K562 (cell line): ENCODE data around the gene USP48. TPM values are rescaled to one million over a fixed set of nuclear protein-coding genes. Genes with fewer than 3 reads are reported as not detected.

Experiments
- BACH1 ChIP-seq: fragments of 200-800 bp; sonication (Bioruptor generic); IDR thresholded peaks from 2 replicates; pipeline ENCODE4 v1.6.1; 2016; ENCODE audit warnings: missing genetic modification characterization, missing compliant biosample characterization
- ETS2 ChIP-seq: IDR thresholded peaks from 2 replicates; pipeline ENCODE4 v1.6.1; 2016; ENCODE audit warnings: borderline replicate concordance, missing genetic modification characterization, mild to moderate bottlenecking, moderate library complexity, missing compliant biosample characterization; ENCODE audit not compliant: poor library complexity, severe bottlenecking
- LCOR ChIP-seq: sonication (generic); formaldehyde crosslinking; IDR thresholded peaks from 2 replicates; pipeline ENCODE4 v1.8.0; 2022; ENCODE audit warnings: mild to moderate bottlenecking, missing genetic modification reagents
- PCBP2 ChIP-seq: fragments of 200-400 bp; formaldehyde crosslinking; IDR thresholded peaks from 2 replicates; pipeline ENCODE4 v1.6.1; 2018; ENCODE audit warnings: low read length, low read depth, mild to moderate bottlenecking, moderate library complexity; ENCODE audit not compliant: poor library complexity, severe bottlenecking
- PYGO2 ChIP-seq: fragments of 450-650 bp; IDR thresholded peaks from 2 replicates; pipeline ENCODE4 v1.6.1; 2016; ENCODE audit warnings: mild to moderate bottlenecking, missing genetic modification characterization, moderate library complexity, missing compliant biosample characterization
- SNRNP70 ChIP-seq: fragments of 200-400 bp; formaldehyde crosslinking; optimal IDR thresholded peaks from 2 replicates; pipeline ENCODE3; 2017; ENCODE audit warnings: low read depth, low read length
- SRSF3 ChIP-seq: fragments of 200-400 bp; formaldehyde crosslinking; IDR thresholded peaks from 2 replicates; pipeline ENCODE4 v1.6.1; 2016; ENCODE audit warnings: mild to moderate bottlenecking, low read length, moderate library complexity; ENCODE audit not compliant: insufficient read depth
- TARDBP ChIP-seq: fragments of 450-650 bp; IDR thresholded peaks from 2 replicates; pipeline ENCODE4 v1.6.1; 2016
- U2AF1 ChIP-seq: fragments of 200-400 bp; formaldehyde crosslinking; optimal IDR thresholded peaks from 2 replicates; pipeline ENCODE3; 2017; ENCODE audit warnings: mild to moderate bottlenecking, low read depth, low read length, moderate library complexity
- U2AF2 ChIP-seq: fragments of 200-400 bp; formaldehyde crosslinking; optimal IDR thresholded peaks from 2 replicates; pipeline ENCODE3; 2017; ENCODE audit warnings: low read depth, mild to moderate bottlenecking, low read length
- ZNF12 ChIP-seq: sonication (generic); formaldehyde crosslinking; IDR thresholded peaks from 2 replicates; pipeline ENCODE4 v1.4.0; 2020; ENCODE audit warnings: mild to moderate bottlenecking, missing genetic modification reagents
- ZNF282 ChIP-seq: sonication (generic); formaldehyde crosslinking; IDR thresholded peaks from 2 replicates; pipeline ENCODE4 v1.8.1; 2023; ENCODE audit warnings: missing genetic modification reagents
- ZNF436 ChIP-seq: fragments of 250-450, 450-650 bp; sonication (Bioruptor Pico); formaldehyde crosslinking; IDR thresholded peaks from 2 replicates; pipeline ENCODE4 v1.7.0; 2020; ENCODE audit warnings: mild to moderate bottlenecking
- ZNF75A ChIP-seq: fragments of 450-650 bp; formaldehyde crosslinking; IDR thresholded peaks from 2 replicates; pipeline ENCODE4 v1.4.0; 2020; ENCODE audit warnings: mild to moderate bottlenecking
- polyA plus RNA-seq, 8 experiments: library from polyadenylated mRNA; depleted of rRNA in 4 of 8; stranded (reverse) in 5 of 8; unstranded in 3 of 8; fragments of >200 nt; fragmentation: Nextera tagmentation in 2 of 8; fragmentation: Illumina TruSeq in 1 of 8; extraction: Ambion mirVana in 2 of 8; extraction: Trizol in 1 of 8; gene quantifications; 2 replicates each; pipeline versions ENCODE4 v1.2.1 to v1.2.3, GENCODE V29; 2011 to 2014; ENCODE audit warnings: inconsistent platforms in 1 of 8, missing spikeins in 1 of 8
- total RNA-seq, 7 experiments: library from RNA; depleted of rRNA in 6 of 7; stranded (reverse); fragments of >200 nt in 6 of 7; fragmentation: Illumina TruSeq in 2 of 7; extraction: Trizol in 2 of 7; gene quantifications; 2 replicates each; pipeline versions ENCODE4 v1.2.1 to v1.2.3, GENCODE V29; 2011 to 2021; ENCODE audit warnings: low replicate concordance in 1 of 7
- TF ChIP-seq, protein P1 (sequence below): fragments of 450-650 bp; IDR thresholded peaks from 2 replicates; pipeline ENCODE4 v1.6.1; 2016; ENCODE audit warnings: mild to moderate bottlenecking, moderate library complexity
- TF ChIP-seq, protein P2 (sequence below): fragments of 450-650 bp; formaldehyde crosslinking; conservative IDR thresholded peaks from 2 replicates; pipeline ENCODE4 v1.4.0; 2022; ENCODE audit warnings: mild to moderate bottlenecking, missing genetic modification characterization

Gene USP48
- total and polyA plus RNA-seq, 9 of the 15 experiments (the other 6 are each of a cell fraction or from before 2014, with no cell fraction given), result 23.3 to 123 (median 106) TPM

DNA sequence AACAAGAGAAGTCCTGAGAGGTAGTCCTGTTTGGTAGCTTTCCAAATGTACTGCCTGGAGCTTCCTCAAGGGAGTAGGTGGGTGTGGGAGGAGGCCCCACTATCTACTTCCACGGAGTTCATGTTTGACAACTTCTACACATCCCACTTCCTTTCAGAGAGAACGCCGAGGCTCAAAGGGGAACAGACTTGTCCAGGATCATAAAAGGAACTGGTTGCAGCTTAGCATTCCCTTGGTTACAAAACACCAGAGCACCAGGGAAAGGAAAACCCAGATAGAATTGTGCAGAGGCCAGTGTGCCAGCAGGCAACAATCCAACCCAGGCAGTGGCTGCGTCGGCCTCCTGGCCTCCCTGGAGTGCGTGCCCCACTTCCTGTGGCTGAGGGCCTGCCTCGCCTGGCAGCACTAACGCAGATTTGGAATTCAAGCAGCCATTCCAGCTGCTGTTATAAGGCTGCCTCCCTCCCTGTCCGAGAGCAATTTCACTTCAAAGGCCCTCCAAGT lies 109.6 kb downstream of the USP48 start (continued):
- TF ChIP-seq, protein P1, sequence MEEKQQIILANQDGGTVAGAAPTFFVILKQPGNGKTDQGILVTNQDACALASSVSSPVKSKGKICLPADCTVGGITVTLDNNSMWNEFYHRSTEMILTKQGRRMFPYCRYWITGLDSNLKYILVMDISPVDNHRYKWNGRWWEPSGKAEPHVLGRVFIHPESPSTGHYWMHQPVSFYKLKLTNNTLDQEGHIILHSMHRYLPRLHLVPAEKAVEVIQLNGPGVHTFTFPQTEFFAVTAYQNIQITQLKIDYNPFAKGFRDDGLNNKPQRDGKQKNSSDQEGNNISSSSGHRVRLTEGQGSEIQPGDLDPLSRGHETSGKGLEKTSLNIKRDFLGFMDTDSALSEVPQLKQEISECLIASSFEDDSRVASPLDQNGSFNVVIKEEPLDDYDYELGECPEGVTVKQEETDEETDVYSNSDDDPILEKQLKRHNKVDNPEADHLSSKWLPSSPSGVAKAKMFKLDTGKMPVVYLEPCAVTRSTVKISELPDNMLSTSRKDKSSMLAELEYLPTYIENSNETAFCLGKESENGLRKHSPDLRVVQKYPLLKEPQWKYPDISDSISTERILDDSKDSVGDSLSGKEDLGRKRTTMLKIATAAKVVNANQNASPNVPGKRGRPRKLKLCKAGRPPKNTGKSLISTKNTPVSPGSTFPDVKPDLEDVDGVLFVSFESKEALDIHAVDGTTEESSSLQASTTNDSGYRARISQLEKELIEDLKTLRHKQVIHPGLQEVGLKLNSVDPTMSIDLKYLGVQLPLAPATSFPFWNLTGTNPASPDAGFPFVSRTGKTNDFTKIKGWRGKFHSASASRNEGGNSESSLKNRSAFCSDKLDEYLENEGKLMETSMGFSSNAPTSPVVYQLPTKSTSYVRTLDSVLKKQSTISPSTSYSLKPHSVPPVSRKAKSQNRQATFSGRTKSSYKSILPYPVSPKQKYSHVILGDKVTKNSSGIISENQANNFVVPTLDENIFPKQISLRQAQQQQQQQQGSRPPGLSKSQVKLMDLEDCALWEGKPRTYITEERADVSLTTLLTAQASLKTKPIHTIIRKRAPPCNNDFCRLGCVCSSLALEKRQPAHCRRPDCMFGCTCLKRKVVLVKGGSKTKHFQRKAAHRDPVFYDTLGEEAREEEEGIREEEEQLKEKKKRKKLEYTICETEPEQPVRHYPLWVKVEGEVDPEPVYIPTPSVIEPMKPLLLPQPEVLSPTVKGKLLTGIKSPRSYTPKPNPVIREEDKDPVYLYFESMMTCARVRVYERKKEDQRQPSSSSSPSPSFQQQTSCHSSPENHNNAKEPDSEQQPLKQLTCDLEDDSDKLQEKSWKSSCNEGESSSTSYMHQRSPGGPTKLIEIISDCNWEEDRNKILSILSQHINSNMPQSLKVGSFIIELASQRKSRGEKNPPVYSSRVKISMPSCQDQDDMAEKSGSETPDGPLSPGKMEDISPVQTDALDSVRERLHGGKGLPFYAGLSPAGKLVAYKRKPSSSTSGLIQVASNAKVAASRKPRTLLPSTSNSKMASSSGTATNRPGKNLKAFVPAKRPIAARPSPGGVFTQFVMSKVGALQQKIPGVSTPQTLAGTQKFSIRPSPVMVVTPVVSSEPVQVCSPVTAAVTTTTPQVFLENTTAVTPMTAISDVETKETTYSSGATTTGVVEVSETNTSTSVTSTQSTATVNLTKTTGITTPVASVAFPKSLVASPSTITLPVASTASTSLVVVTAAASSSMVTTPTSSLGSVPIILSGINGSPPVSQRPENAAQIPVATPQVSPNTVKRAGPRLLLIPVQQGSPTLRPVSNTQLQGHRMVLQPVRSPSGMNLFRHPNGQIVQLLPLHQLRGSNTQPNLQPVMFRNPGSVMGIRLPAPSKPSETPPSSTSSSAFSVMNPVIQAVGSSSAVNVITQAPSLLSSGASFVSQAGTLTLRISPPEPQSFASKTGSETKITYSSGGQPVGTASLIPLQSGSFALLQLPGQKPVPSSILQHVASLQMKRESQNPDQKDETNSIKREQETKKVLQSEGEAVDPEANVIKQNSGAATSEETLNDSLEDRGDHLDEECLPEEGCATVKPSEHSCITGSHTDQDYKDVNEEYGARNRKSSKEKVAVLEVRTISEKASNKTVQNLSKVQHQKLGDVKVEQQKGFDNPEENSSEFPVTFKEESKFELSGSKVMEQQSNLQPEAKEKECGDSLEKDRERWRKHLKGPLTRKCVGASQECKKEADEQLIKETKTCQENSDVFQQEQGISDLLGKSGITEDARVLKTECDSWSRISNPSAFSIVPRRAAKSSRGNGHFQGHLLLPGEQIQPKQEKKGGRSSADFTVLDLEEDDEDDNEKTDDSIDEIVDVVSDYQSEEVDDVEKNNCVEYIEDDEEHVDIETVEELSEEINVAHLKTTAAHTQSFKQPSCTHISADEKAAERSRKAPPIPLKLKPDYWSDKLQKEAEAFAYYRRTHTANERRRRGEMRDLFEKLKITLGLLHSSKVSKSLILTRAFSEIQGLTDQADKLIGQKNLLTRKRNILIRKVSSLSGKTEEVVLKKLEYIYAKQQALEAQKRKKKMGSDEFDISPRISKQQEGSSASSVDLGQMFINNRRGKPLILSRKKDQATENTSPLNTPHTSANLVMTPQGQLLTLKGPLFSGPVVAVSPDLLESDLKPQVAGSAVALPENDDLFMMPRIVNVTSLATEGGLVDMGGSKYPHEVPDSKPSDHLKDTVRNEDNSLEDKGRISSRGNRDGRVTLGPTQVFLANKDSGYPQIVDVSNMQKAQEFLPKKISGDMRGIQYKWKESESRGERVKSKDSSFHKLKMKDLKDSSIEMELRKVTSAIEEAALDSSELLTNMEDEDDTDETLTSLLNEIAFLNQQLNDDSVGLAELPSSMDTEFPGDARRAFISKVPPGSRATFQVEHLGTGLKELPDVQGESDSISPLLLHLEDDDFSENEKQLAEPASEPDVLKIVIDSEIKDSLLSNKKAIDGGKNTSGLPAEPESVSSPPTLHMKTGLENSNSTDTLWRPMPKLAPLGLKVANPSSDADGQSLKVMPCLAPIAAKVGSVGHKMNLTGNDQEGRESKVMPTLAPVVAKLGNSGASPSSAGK, result no peak
- TF ChIP-seq U2AF1, result no peak
- TF ChIP-seq PYGO2 (tag), result no peak
- no peak for TF ChIP-seq U2AF2
- no peak for TF ChIP-seq TARDBP
- TF ChIP-seq PCBP2, result no peak
- no peak for TF ChIP-seq SNRNP70
- TF ChIP-seq ZNF75A (CRISPR knock-in tag), result no peak
- no peak for TF ChIP-seq ZNF12
- TF ChIP-seq ZNF282 (CRISPR knock-in tag), result no peak
- TF ChIP-seq SRSF3, result no peak
- no peak for TF ChIP-seq ETS2
- TF ChIP-seq LCOR (CRISPR knock-in tag), result 0 out of 2 replicates have a peak, but pooled peaks have one; percentile 44
- TF ChIP-seq ZNF436 (CRISPR knock-in tag), result no peak
- no peak for TF ChIP-seq BACH1 (tag)
- TF ChIP-seq, protein P2, sequence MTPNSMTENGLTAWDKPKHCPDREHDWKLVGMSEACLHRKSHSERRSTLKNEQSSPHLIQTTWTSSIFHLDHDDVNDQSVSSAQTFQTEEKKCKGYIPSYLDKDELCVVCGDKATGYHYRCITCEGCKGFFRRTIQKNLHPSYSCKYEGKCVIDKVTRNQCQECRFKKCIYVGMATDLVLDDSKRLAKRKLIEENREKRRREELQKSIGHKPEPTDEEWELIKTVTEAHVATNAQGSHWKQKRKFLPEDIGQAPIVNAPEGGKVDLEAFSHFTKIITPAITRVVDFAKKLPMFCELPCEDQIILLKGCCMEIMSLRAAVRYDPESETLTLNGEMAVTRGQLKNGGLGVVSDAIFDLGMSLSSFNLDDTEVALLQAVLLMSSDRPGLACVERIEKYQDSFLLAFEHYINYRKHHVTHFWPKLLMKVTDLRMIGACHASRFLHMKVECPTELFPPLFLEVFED (CRISPR knock-in tag), result no peak
